HuH-7 (cell line): ENCODE data around the gene MEDAG.
"Not testable (repeated sequence)": the region's sequence is repeated elsewhere in the genome, so short reads cannot be mapped to it uniquely, and the experiment has no call there.

Experiments
- DNase-seq: peaks from one replicate; pipeline ENCODE4 v3.0.0; 2011; ENCODE audit warnings: low spot score

The MEDAG gene

GRCh38 chr13:30907121-30907861, 1.2 kb downstream of the MEDAG start:
- DNase-seq, result no peak

GRCh38 chr13:30908416-30908980, 2.4 kb downstream of the MEDAG start:
- no peak for DNase-seq

- no peak for DNase-seq
These were observed 4.6 kb downstream of the MEDAG start for GRCh38 chr13:30910676-30911075.

- DNase-seq, result no peak
These were observed 9.8 kb downstream of the MEDAG start for GRCh38 chr13:30915691-30916541.

GRCh38 chr13:30916991-30917390, 10.9 kb downstream of the MEDAG start:
- DNase-seq, result no peak

GRCh38 chr13:30918662-30919405, 12.8 kb downstream of the MEDAG start:
- DNase-seq, result no peak

- DNase-seq, result no peak
These were observed 14.3 kb downstream of the MEDAG start for GRCh38 chr13:30920162-30920909.

- no peak for DNase-seq
These were observed 17.3 kb downstream of the MEDAG start for GRCh38 chr13:30923418-30923817.

- no peak for DNase-seq
These were observed 18.6 kb downstream of the MEDAG start for GRCh38 chr13:30924721-30925120.

GRCh38 chr13:30925429-30925828, 19.4 kb downstream of the MEDAG start:
- DNase-seq, result no peak

GRCh38 chr13:30926781-30927180, 20.7 kb downstream of the MEDAG start:
- DNase-seq, result no peak

GRCh38 chr13:30927188-30927587, 21.1 kb downstream of the MEDAG start:
- DNase-seq, result not testable (repeated sequence)

- no peak for DNase-seq
These were observed 21.5 kb downstream of the MEDAG start for GRCh38 chr13:30927595-30927994.

GRCh38 chr13:30928978-30929377, 22.9 kb downstream of the MEDAG start:
- no peak for DNase-seq

- DNase-seq, result no peak
These were observed 26.6 kb downstream of the MEDAG start, which contains the start of gene TEX26 for GRCh38 chr13:30932481-30933353. Gene TEX26 (plus strand): TSS chr13:30932656. CDS start chr13:30932716, 60 bp downstream.

GRCh38 chr13:30933354-30933670, 27.2 kb downstream of the MEDAG start:
- DNase-seq, result no peak

- DNase-seq, result peak; percentile 36
These were observed 28.3 kb downstream of the MEDAG start for GRCh38 chr13:30934381-30934780.

- no peak for DNase-seq
These were observed 28.7 kb downstream of the MEDAG start for GRCh38 chr13:30934803-30935202.

GRCh38 chr13:30936971-30937370, 30.9 kb downstream of the MEDAG start:
- DNase-seq, result no peak

GRCh38 chr13:30943881-30944280, 37.8 kb downstream of the MEDAG start:
- DNase-seq, result no peak
